IgD-negative memory B cell (primary cell): ENCODE results near the gene REPIN1. TPM values are rescaled to one million over a fixed set of nuclear protein-coding genes. Genes with fewer than 3 reads are reported as not detected.

ENCODE experiments used
- H3K27ac Mint-ChIP-seq, 3 donors: one replicate each; pipeline ENCODE4 v1.8.0; 2020 to 2022; ENCODE audit warnings: mild to moderate bottlenecking in 3 of 3, mixed read lengths in 3 of 3, moderate library complexity in 1 of 3
- H3K27me3 Mint-ChIP-seq: one replicate; pipeline ENCODE4 v1.8.0; 2021; ENCODE audit warnings: mixed read lengths
- H3K36me3 Mint-ChIP-seq: one replicate; pipeline ENCODE4 v1.8.0; 2020; ENCODE audit warnings: mild to moderate bottlenecking, mixed read lengths
- H3K4me1 Mint-ChIP-seq, 3 donors: one replicate each; pipeline ENCODE4 v1.8.0; 2020 to 2022; ENCODE audit warnings: mixed read lengths in 3 of 3, mild to moderate bottlenecking in 1 of 3
- H3K4me3 Mint-ChIP-seq, 4 donors: one replicate each; pipeline ENCODE4 v1.8.0; 2020 to 2022; ENCODE audit warnings: mild to moderate bottlenecking in 4 of 4, mixed read lengths in 4 of 4, moderate library complexity in 3 of 4
- H3K9me3 Mint-ChIP-seq, 3 donors: one replicate each; pipeline ENCODE4 v1.8.0; 2020 to 2021; ENCODE audit warnings: mixed read lengths in 3 of 3, mild to moderate bottlenecking in 1 of 3
- polyA plus RNA-seq: library from polyadenylated mRNA; unstranded; fragments of 300-500 nt; fragmentation: Illumina TruSeq; gene quantifications from one replicate; pipeline ENCODE4 v1.2.3, GENCODE V29; 2021

REPIN1 gene
- polyA plus RNA-seq, 1 donor from 2014 or later, result 118 TPM

GRCh38 chr7:150361807-150362621 is 6.6 kb upstream of the REPIN1 start:
- Mint-ChIP-seq H3K36me3 (peaks cover 4% of the 10 kb centered on the region), H3K27ac (peak overlapping the region in 2 of 3 donors; percentile 61 to 92)

GRCh38 chr7:150363370-150363769 is 5.3 kb upstream of the REPIN1 start:
- Mint-ChIP-seq H3K4me1 (peaks cover 27 to 39% (median 32%) of the 10 kb centered on the region in 3 donors), H3K4me3 (no peak overlapping the region), H3K36me3 (peaks cover 4% of the 10 kb centered on the region), H3K27ac (peak overlapping the region in 1 of 3 donors; percentile 86), H3K9me3 (no peaks in the 10 kb centered on the region), H3K27me3 (peaks cover 2% of the 10 kb centered on the region)

More at GRCh38 chr7:150361807-150362621, 6.6 kb upstream of the REPIN1 start:
- H3K4me1 Mint-ChIP-seq, result peaks cover 28 to 39% (median 33%) of the 10 kb centered on the region in 3 donors
- H3K4me3 Mint-ChIP-seq, result peak overlapping the region in 1 of 4 donors; percentile 39
- peaks cover 2% of the 10 kb centered on the region for H3K27me3 Mint-ChIP-seq
- H3K9me3 Mint-ChIP-seq, result no peaks in the 10 kb centered on the region

GRCh38 chr7:150363872-150364271 is 4.8 kb upstream of the REPIN1 start:
- H3K4me1 Mint-ChIP-seq, result peaks cover 27 to 39% (median 32%) of the 10 kb centered on the region in 3 donors
- H3K4me3 Mint-ChIP-seq, result peak overlapping the region in 3 of 4 donors; percentile 5 to 88 (median 59)
- peaks cover 4% of the 10 kb centered on the region for H3K36me3 Mint-ChIP-seq
- no peaks in the 10 kb centered on the region for H3K9me3 Mint-ChIP-seq
- peak overlapping the region; percentile 86 to 93 (median 86) for H3K27ac Mint-ChIP-seq
- peaks cover 2% of the 10 kb centered on the region for H3K27me3 Mint-ChIP-seq

GRCh38 chr7:150365194-150365593 is 3.4 kb upstream of the REPIN1 start:
- Mint-ChIP-seq H3K4me3 (peak overlapping the region in 3 of 4 donors; percentile 12 to 93 (median 54)), H3K36me3 (peaks cover 4% of the 10 kb centered on the region), H3K27ac (peak overlapping the region; percentile 98 to 100 (median 99)), H3K4me1 (peaks cover 35 to 40% (median 38%) of the 10 kb centered on the region in 3 donors), H3K9me3 (no peaks in the 10 kb centered on the region), H3K27me3 (peaks cover 2% of the 10 kb centered on the region)

GRCh38 chr7:150365673-150366398 is 2.8 kb upstream of the REPIN1 start:
- H3K27ac Mint-ChIP-seq, result peak overlapping the region; percentile 98 to 100 (median 99)
- peak overlapping the region; percentile 66 to 93 (median 86) for H3K4me3 Mint-ChIP-seq
- H3K36me3 Mint-ChIP-seq, result peaks cover 7% of the 10 kb centered on the region
- peaks cover 40 to 45% (median 42%) of the 10 kb centered on the region in 3 donors for H3K4me1 Mint-ChIP-seq
- peaks cover 2% of the 10 kb centered on the region for H3K27me3 Mint-ChIP-seq
- no peaks in the 10 kb centered on the region for H3K9me3 Mint-ChIP-seq

- Mint-ChIP-seq H3K4me1 (peaks cover 35 to 42% (median 38%) of the 10 kb centered on the region in 3 donors), H3K4me3 (peak overlapping the region; percentile 86 to 100 (median 98)), H3K9me3 (no peaks in the 10 kb centered on the region), H3K27me3 (peaks cover 2% of the 10 kb centered on the region), H3K27ac (peak overlapping the region; percentile 98 to 99 (median 98)), H3K36me3 (peaks cover 8% of the 10 kb centered on the region)
Measured at GRCh38 chr7:150367677-150368095, 936 bp upstream of the REPIN1 start.

GRCh38 chr7:150368884-150369747 is 494 bp downstream of the REPIN1 start:
- H3K36me3 Mint-ChIP-seq, result peaks cover 4% of the 10 kb centered on the region
- H3K27ac Mint-ChIP-seq, result peak overlapping the region; percentile 98 to 99 (median 98)
- H3K27me3 Mint-ChIP-seq, result peaks cover under 1% of the 10 kb centered on the region
- H3K9me3 Mint-ChIP-seq, result no peaks in the 10 kb centered on the region
- H3K4me3 Mint-ChIP-seq, result peak overlapping the region; percentile 96 to 100 (median 98)
- H3K4me1 Mint-ChIP-seq, result peaks cover 33 to 41% (median 36%) of the 10 kb centered on the region in 3 donors

- Mint-ChIP-seq H3K27me3 (no peaks in the 10 kb centered on the region), H3K4me1 (peaks cover 32 to 39% (median 34%) of the 10 kb centered on the region in 3 donors), H3K9me3 (no peaks in the 10 kb centered on the region), H3K27ac (peak overlapping the region; percentile 97 to 99 (median 98)), H3K4me3 (peak overlapping the region; percentile 96 to 100 (median 98)), H3K36me3 (peaks cover 7% of the 10 kb centered on the region)
Measured at GRCh38 chr7:150369748-150370501, 1.3 kb downstream of the REPIN1 start.

GRCh38 chr7:150370612-150371071 is 2.0 kb downstream of the REPIN1 start:
- H3K27ac Mint-ChIP-seq, result peak overlapping the region; percentile 97 to 99 (median 98)
- peaks cover 7% of the 10 kb centered on the region for H3K36me3 Mint-ChIP-seq
- H3K4me1 Mint-ChIP-seq, result peaks cover 27 to 38% (median 33%) of the 10 kb centered on the region in 3 donors
- H3K4me3 Mint-ChIP-seq, result peak overlapping the region; percentile 16 to 100 (median 52)
- H3K27me3 Mint-ChIP-seq, result no peaks in the 10 kb centered on the region
- no peaks in the 10 kb centered on the region for H3K9me3 Mint-ChIP-seq

GRCh38 chr7:150371131-150371995 is 2.7 kb downstream of the REPIN1 start:
- Mint-ChIP-seq H3K4me3 (peak overlapping the region in 1 of 4 donors; percentile 100), H3K9me3 (no peaks in the 10 kb centered on the region), H3K36me3 (peaks cover 7% of the 10 kb centered on the region), H3K27ac (peak overlapping the region in 2 of 3 donors; percentile 98 to 99), H3K27me3 (no peaks in the 10 kb centered on the region), H3K4me1 (peaks cover 23 to 38% (median 32%) of the 10 kb centered on the region in 3 donors)

- H3K27ac Mint-ChIP-seq, result peak overlapping the region in 1 of 3 donors; percentile 98
- no peaks in the 10 kb centered on the region for H3K27me3 Mint-ChIP-seq
- H3K9me3 Mint-ChIP-seq, result no peaks in the 10 kb centered on the region
- H3K4me1 Mint-ChIP-seq, result peaks cover 24 to 39% (median 32%) of the 10 kb centered on the region in 3 donors
- H3K36me3 Mint-ChIP-seq, result peaks cover 7% of the 10 kb centered on the region
- H3K4me3 Mint-ChIP-seq, result no peak overlapping the region
Measured at GRCh38 chr7:150371996-150372270, 3.3 kb downstream of the REPIN1 start.

GRCh38 chr7:150372271-150373048 is 3.8 kb downstream of the REPIN1 start:
- H3K27ac Mint-ChIP-seq, result peak overlapping the region; percentile 53 to 91 (median 89)

More at GRCh38 chr7:150372271-150373048, 3.8 kb downstream of the REPIN1 start:
- peaks cover 27 to 45% (median 32%) of the 10 kb centered on the region in 3 donors for H3K4me1 Mint-ChIP-seq
- no peaks in the 10 kb centered on the region for H3K9me3 Mint-ChIP-seq
- H3K4me3 Mint-ChIP-seq, result peak overlapping the region in 2 of 4 donors; percentile 65 to 87
- peaks cover 1% of the 10 kb centered on the region for H3K27me3 Mint-ChIP-seq
- peaks cover 7% of the 10 kb centered on the region for H3K36me3 Mint-ChIP-seq
